Measurements from ENCODE around the gene TMEM74B. TPM values are rescaled to one million over a fixed set of nuclear protein-coding genes. Genes with fewer than 3 reads are reported as not detected.

TMEM74B gene
- total and polyA plus RNA-seq, 2 of the 8 experiments (the other 6 are each of a cell fraction or from before 2014, with no cell fraction given): 4.0 to 6.4 TPM

DNA sequence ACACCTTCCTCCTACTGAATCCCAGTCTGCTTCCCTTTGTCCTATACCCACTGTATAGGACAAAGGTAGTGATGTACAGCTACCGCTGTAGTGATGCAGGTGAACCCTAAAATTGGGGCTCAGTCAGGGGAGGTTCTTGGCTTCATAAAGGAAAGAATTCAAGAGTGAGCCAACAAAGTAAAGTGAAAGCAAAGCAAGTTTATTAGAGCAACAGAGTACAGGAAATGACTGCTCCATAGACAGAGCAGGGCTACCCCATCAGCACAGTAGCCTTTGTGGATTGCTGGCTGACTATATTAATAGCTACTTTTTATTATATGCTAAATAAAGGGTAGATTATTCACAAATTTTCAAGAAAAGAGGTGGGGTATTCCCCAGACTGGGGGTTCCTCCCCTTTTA, 15.2 kb upstream of the TMEM74B start:
- TF ChIP-seq KDM5A (IDR thresholded peaks at IDR 0.05; ENCODE audit: low read length) (no peak), YY1 (IDR thresholded peaks at IDR 0.05; ENCODE audit: low read depth, low read length) (no peak), CTBP2 (IDR thresholded peaks at IDR 0.05; ENCODE audit: borderline replicate concordance, insufficient read depth, insufficient read length, low read length) (no peak), NRF1 (IDR thresholded peaks at IDR 0.05; ENCODE audit: low read depth, low read length) (no peak), SRF (IDR thresholded peaks at IDR 0.05; ENCODE audit: low read depth, low read length) (no peak), USF2 (IDR thresholded peaks at IDR 0.05; ENCODE audit: low read length) (no peak), MAX (IDR thresholded peaks at IDR 0.05) (no peak)
- no peaks in the 10 kb centered on the region for H3K79me2 ChIP-seq (ENCODE audit: control insufficient read depth in 1 of 2, insufficient read depth in 2 of 2, low read length in 2 of 2)
- ChIA-PET POLR2A (ENCODE audit: partially characterized antibody) (interaction anchor here (1.1 kb wide), 2 partner anchors 12 to 13 kb away, joined by 3 to 4 read pairs; no protein-coding TSS in a partner anchor), CTCF (ENCODE audit: partially characterized antibody) (interaction anchor here (3.3 to 4.1 kb wide), 2 partner anchors 11 to 14 kb away, joined by 17 to 28 read pairs; no protein-coding TSS in a partner anchor)
- no peak overlapping the region for H3K4ac ChIP-seq (replicated peaks; ENCODE audit: insufficient read length, low read depth, low read length)
- no peak overlapping the region for H2BK15ac ChIP-seq (ENCODE audit: low read length)
- no peaks in the 10 kb centered on the region for H3K23me2 ChIP-seq (ENCODE audit: low read depth, low read length)
- H3K4me2 ChIP-seq (ENCODE audit: insufficient read depth in 1 of 2, low read depth in 2 of 2, low read length in 2 of 2): no peak overlapping the region
- H4K5ac ChIP-seq (ENCODE audit: insufficient read length, low read depth, low read length): no peak overlapping the region
- H3K79me1 ChIP-seq (ENCODE audit: low read depth, low read length): no peaks in the 10 kb centered on the region
- no peak for DNase-seq (ENCODE audit: low read depth in 1 of 2, low spot score in 2 of 2)
- no peak overlapping the region for H2BK20ac ChIP-seq (ENCODE audit: low read length)
- no peak overlapping the region for H3K14ac ChIP-seq (ENCODE audit: insufficient read length)
- no peaks in the 10 kb centered on the region for H3K4me1 ChIP-seq (replicated peaks in 1 of 4; ENCODE audit: control insufficient read depth in 3 of 4, insufficient read depth in 4 of 4, low read length in 3 of 4)
- H3K23ac ChIP-seq (ENCODE audit: insufficient read length): no peak overlapping the region
- H3K27ac ChIP-seq (ENCODE audit: low read depth, low read length): no peak overlapping the region
- no peak overlapping the region for H4K91ac ChIP-seq (replicated peaks; ENCODE audit: insufficient read length, low read length)
- no peak overlapping the region for H4K8ac ChIP-seq (ENCODE audit: extremely low read depth, insufficient read depth, low read length)
- no peaks in the 10 kb centered on the region; a peak in 1 of 7 replicates for H3K27me3 ChIP-seq (replicated peaks in 1 of 4; ENCODE audit: control insufficient read depth in 3 of 4, extremely low read depth in 1 of 4, insufficient read depth in 3 of 4, low read length in 3 of 4)
- FAIRE-seq: no peak
- no peak overlapping the region for H2AFZ ChIP-seq (ENCODE audit: low read length)
- no peak overlapping the region for H2BK120ac ChIP-seq (replicated peaks; ENCODE audit: low read depth, low read length)
- H2BK5ac ChIP-seq (ENCODE audit: low read depth, low read length): no peak overlapping the region
- no peaks in the 10 kb centered on the region for H3K9me3 ChIP-seq (ENCODE audit: insufficient read depth in 2 of 2, low read depth in 1 of 2, low read length in 1 of 2)
- 88% methylated on average over 1 of the region's 1 CpG; no CpG with 5 or more reads in 1 of the 2 experiments for whole genome bisulfite sequencing, 2 experiments (ENCODE audit: extremely low coverage in 1 of 2, insufficient coverage in 1 of 2, insufficient read length in 1 of 2, insufficient replicate concordance in 2 of 2, low coverage in 1 of 2, low lambda C conversion rate in 2 of 2, missing lambda C conversion rate in 1 of 2)
- no peak overlapping the region for H3K4me3 ChIP-seq (ENCODE audit: extremely low read depth in 1 of 4, insufficient read depth in 2 of 4, low read depth in 3 of 4, low read length in 4 of 4)
- no peaks in the 10 kb centered on the region for H4K20me1 ChIP-seq (replicated peaks in 1 of 2; ENCODE audit: control insufficient read depth in 1 of 2, insufficient read depth in 2 of 2, low read length in 2 of 2)
- no peak overlapping the region for H3K9ac ChIP-seq (replicated peaks in 1 of 4; ENCODE audit: extremely low read depth in 1 of 4, low read depth in 3 of 4, low read length in 3 of 4)
- no peak overlapping the region for H3K18ac ChIP-seq (ENCODE audit: extremely low read depth, low read length)
- H2BK12ac ChIP-seq (ENCODE audit: low read depth, low read length): no peak overlapping the region
- H3K36me3 ChIP-seq (ENCODE audit: control insufficient read depth in 2 of 4, insufficient read depth in 4 of 4, low read length in 3 of 4): no peaks in the 10 kb centered on the region
- H2AK5ac ChIP-seq (ENCODE audit: low read depth, low read length): no peak overlapping the region
- H3K56ac ChIP-seq (replicated peaks; ENCODE audit: insufficient read length, low read depth, low read length): no peak overlapping the region
